CD4-positive, alpha-beta T cell (primary cell): Measurements from ENCODE around the gene UNC13C. TPM values are rescaled to one million over a fixed set of nuclear protein-coding genes. Genes with fewer than 3 reads are reported as not detected.

Source experiments
- ATAC-seq: fragments of 200-7000 bp; cut with Tn5 transposase; one replicate; pipeline ENCODE4 v1.10.0; 2022; ENCODE audit warnings: mild to moderate bottlenecking; ENCODE audit not compliant: poor library complexity
- CTCF ChIA-PET: fragments of 350-600 bp; sonication (Branson Sonifier 250); formaldehyde crosslinking; loops from one replicate; lab custom pipeline; 2021; ENCODE audit warnings: antibody characterized with exemption, inconsistent platforms; lab: Charles Lee
- POLR2A ChIA-PET: fragments of 350-600 bp; sonication (Branson Sonifier 250); formaldehyde crosslinking; loops from one replicate; lab custom pipeline; 2021; ENCODE audit warnings: antibody characterized with exemption, inconsistent platforms; lab: Charles Lee
- DNase-seq, 14 experiments: peaks; one replicate each; pipeline ENCODE4 v3.0.0-alpha.2; 2013 to 2020; ENCODE audit warnings: mixed read lengths in 2 of 14
- H3K27ac ChIP-seq, 2 donors: one replicate each; pipeline versions ENCODE4 v1.5.1 to v1.7.0; 2013; ENCODE audit warnings: low read length in 2 of 2, low read depth in 1 of 2, mild to moderate bottlenecking in 1 of 2
- H3K27me3 ChIP-seq, 2 experiments: 1 replicate in 1 of 2; 2 replicates in 1 of 2; pipeline versions ENCODE4 v1.6.1 to v1.7.0; 2013; ENCODE audit warnings: low read length in 2 of 2, control low read depth in 1 of 2, mild to moderate bottlenecking in 1 of 2, moderate library complexity in 1 of 2; ENCODE audit not compliant: insufficient read depth in 2 of 2, control insufficient read depth in 1 of 2
- H3K36me3 ChIP-seq: one replicate; pipeline ENCODE4 v1.6.1; 2013; ENCODE audit warnings: low read length, control low read depth; ENCODE audit not compliant: insufficient read depth
- H3K4me1 ChIP-seq: one replicate; pipeline ENCODE4 v1.6.1; 2013; ENCODE audit warnings: low read length, control low read depth; ENCODE audit not compliant: insufficient read depth
- H3K4me3 ChIP-seq: one replicate; pipeline ENCODE4 v1.5.1; 2013; ENCODE audit warnings: mild to moderate bottlenecking, low read length, moderate library complexity
- H3K9me3 ChIP-seq, 2 experiments: 1 replicate in 1 of 2; 2 replicates in 1 of 2; pipeline versions ENCODE4 v1.6.1 to v1.7.0; 2013; ENCODE audit warnings: low read length in 2 of 2, mild to moderate bottlenecking in 2 of 2, control low read depth in 1 of 2, moderate library complexity in 1 of 2; ENCODE audit not compliant: control insufficient read depth in 1 of 2, insufficient read depth in 1 of 2
- H3K27ac Mint-ChIP-seq: one replicate; pipeline ENCODE4 v1.8.0; 2020; ENCODE audit warnings: mixed read lengths
- H3K27me3 Mint-ChIP-seq: one replicate; pipeline ENCODE4 v1.8.0; 2021; ENCODE audit warnings: mixed read lengths
- H3K36me3 Mint-ChIP-seq: one replicate; pipeline ENCODE4 v1.8.0; 2021; ENCODE audit warnings: low read depth, mixed read lengths
- H3K4me1 Mint-ChIP-seq: one replicate; pipeline ENCODE4 v1.8.0; 2021; ENCODE audit warnings: low read depth, mixed read lengths
- H3K4me3 Mint-ChIP-seq: one replicate; pipeline ENCODE4 v1.8.0; 2020; ENCODE audit warnings: mild to moderate bottlenecking, mixed read lengths
- H3K9me3 Mint-ChIP-seq: one replicate; pipeline ENCODE4 v1.8.0; 2020; ENCODE audit warnings: mixed read lengths
- intact Hi-C, 2 experiments: fragments of 100-400 bp; cut with DNase I in 1 of 2; cut with micrococcal nuclease in 1 of 2; formaldehyde crosslinking; loops; one replicate each; pipeline versions ENCODE4 v1.15.1 to v1.9.0; 2023 to 2025; cut with DNase I, micrococcal nuclease
- total RNA-seq, 174 experiments: library from RNA in 2 of 174; stranded (reverse) in 2 of 174; gene quantifications; one replicate each; pipeline ENCODE4 v1.2.3 and lab custom pipeline; 2021 to 2026
- TF ChIP-seq, protein P1 (sequence below): fragments of 200-600 bp; IDR thresholded peaks from one replicate; pipeline ENCODE4 v1.8.0; 2022; ENCODE audit warnings: antibody characterized with exemption, mild to moderate bottlenecking

Gene UNC13C
- total RNA-seq, 2 experiments from 2014 or later = not detected

DNA sequence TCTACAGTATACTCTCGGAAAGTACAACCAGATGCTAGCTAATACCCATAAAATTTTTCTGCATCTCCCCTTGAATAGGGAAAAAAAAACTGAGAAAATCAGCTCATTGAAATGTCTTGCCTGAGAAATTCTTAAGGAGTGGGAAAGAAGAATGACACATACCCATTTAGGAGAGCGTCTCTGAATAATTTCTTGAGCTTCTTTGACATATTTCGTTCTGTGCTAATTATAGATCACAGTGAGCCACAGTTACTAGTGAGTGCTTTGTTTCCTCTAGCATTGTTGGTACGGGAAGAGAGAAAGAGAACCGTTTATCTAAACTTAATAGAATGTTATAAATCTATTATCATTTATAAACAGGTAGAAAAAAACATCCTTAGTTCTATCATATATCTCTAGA, 588.4 kb downstream of the UNC13C start:
- TF ChIP-seq, protein P1, sequence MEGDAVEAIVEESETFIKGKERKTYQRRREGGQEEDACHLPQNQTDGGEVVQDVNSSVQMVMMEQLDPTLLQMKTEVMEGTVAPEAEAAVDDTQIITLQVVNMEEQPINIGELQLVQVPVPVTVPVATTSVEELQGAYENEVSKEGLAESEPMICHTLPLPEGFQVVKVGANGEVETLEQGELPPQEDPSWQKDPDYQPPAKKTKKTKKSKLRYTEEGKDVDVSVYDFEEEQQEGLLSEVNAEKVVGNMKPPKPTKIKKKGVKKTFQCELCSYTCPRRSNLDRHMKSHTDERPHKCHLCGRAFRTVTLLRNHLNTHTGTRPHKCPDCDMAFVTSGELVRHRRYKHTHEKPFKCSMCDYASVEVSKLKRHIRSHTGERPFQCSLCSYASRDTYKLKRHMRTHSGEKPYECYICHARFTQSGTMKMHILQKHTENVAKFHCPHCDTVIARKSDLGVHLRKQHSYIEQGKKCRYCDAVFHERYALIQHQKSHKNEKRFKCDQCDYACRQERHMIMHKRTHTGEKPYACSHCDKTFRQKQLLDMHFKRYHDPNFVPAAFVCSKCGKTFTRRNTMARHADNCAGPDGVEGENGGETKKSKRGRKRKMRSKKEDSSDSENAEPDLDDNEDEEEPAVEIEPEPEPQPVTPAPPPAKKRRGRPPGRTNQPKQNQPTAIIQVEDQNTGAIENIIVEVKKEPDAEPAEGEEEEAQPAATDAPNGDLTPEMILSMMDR = no peak
- H3K27ac Mint-ChIP-seq = no peak overlapping the region
- Histone ChIP-seq H3K27me3 (no peaks in the 10 kb centered on the region), H3K36me3 (no peaks in the 10 kb centered on the region), H3K9me3 (no peaks in the 10 kb centered on the region), H3K4me3 (no peak overlapping the region), H3K4me1 (no peaks in the 10 kb centered on the region), H3K27ac (no peak overlapping the region)
- no peak for ATAC-seq
- no peaks in the 10 kb centered on the region for H3K36me3 Mint-ChIP-seq
- no peaks in the 10 kb centered on the region for H3K9me3 Mint-ChIP-seq
- POLR2A ChIA-PET = no interaction called here
- intact Hi-C loops = no loop called here
- CTCF ChIA-PET = no interaction called here
- no peaks in the 10 kb centered on the region for H3K4me1 Mint-ChIP-seq
- no peak overlapping the region for H3K4me3 Mint-ChIP-seq
- H3K27me3 Mint-ChIP-seq = no peaks in the 10 kb centered on the region
- DNase-seq = no peak

DNA sequence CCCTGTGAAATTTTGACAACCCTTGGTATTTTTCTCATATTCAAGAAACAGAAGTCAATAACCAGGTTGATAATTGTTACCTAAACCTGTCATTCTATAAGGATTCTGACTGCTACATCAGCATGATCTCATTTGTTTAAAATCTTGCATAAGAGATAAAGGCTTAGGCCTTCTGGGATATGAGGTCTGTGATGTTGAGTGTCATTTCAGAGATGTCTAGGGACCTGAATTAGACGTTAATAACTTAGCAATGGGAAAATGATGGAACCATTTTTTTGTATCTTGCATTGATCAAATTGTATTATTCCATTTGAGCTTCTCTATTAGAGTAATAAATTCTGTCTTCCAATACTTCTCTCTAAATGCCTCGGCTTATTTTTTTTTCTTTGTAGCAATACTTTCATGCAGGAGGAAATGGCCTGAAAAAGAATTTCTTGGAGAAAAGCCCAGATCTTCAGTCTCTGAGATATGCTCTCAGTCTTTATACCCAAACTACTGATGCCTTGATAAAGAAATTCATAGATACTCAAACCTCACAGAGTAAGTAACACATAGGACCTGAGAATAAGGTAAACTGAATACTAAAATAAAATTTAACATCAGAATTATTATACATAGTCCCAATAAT, 589.3 kb downstream of the UNC13C start:
- Histone ChIP-seq H3K27ac (no peak overlapping the region), H3K9me3 (no peaks in the 10 kb centered on the region), H3K4me1 (no peaks in the 10 kb centered on the region), H3K27me3 (no peaks in the 10 kb centered on the region), H3K36me3 (no peaks in the 10 kb centered on the region), H3K4me3 (no peak overlapping the region)
- TF ChIP-seq, protein P1 = no peak
- Mint-ChIP-seq H3K27me3 (no peaks in the 10 kb centered on the region), H3K4me1 (no peaks in the 10 kb centered on the region), H3K36me3 (no peaks in the 10 kb centered on the region), H3K9me3 (no peaks in the 10 kb centered on the region), H3K27ac (no peak overlapping the region), H3K4me3 (no peak overlapping the region)
- DNase-seq = no peak
- intact Hi-C loops = no loop called here
- ChIA-PET CTCF (no interaction called here), POLR2A (no interaction called here)
- ATAC-seq = no peak

DNA sequence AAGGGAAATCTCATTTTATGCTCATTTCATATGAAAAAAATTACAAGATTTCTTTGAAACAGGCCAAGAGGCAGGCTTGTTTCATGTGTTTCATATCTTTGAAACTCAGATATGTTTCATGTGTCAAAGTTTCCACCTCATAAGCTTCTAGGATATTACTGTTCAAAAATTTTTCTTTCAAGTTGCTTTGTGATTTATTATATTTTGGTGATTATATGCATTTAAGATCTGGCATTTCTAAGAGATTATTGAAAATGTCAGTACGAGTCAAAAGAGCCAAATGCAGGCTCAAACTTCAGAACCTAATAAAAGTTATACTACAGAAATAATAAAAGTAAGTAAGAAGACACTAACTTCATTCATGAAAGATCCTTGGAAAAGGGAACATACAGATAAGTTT, 590.1 kb downstream of the UNC13C start:
- no peaks in the 10 kb centered on the region for H3K4me1 Mint-ChIP-seq
- H3K36me3 Mint-ChIP-seq = no peaks in the 10 kb centered on the region
- TF ChIP-seq, protein P1 = no peak
- ATAC-seq = no peak
- no peaks in the 10 kb centered on the region for H3K4me1 ChIP-seq
- intact Hi-C loops = no loop called here
- DNase-seq = no peak
- no peak overlapping the region for H3K4me3 ChIP-seq
- H3K27ac ChIP-seq = no peak overlapping the region
- no peaks in the 10 kb centered on the region for H3K9me3 ChIP-seq
- no peaks in the 10 kb centered on the region for H3K27me3 ChIP-seq
- H3K27ac Mint-ChIP-seq = no peak overlapping the region
- H3K9me3 Mint-ChIP-seq = no peaks in the 10 kb centered on the region
- H3K4me3 Mint-ChIP-seq = no peak overlapping the region
- H3K36me3 ChIP-seq = no peaks in the 10 kb centered on the region
- no peaks in the 10 kb centered on the region for H3K27me3 Mint-ChIP-seq
- CTCF ChIA-PET = no interaction called here
- POLR2A ChIA-PET = no interaction called here
